GM12875 (cell line): ENCODE data around the gene IL1B.

ENCODE experiments used
- H3K4me3 ChIP-seq: one replicate; pipeline ENCODE4 v1.5.1; 2011; ENCODE audit warnings: low read depth, low read length, control low read depth
- CTCF ChIP-seq: IDR thresholded peaks from 2 replicates; pipeline ENCODE4 v1.5.1; 2011; ENCODE audit warnings: low read depth, mild to moderate bottlenecking, control low read depth, inconsistent platforms, low read length, moderate library complexity, borderline replicate concordance; ENCODE audit not compliant: insufficient read depth

Gene IL1B

DNA sequence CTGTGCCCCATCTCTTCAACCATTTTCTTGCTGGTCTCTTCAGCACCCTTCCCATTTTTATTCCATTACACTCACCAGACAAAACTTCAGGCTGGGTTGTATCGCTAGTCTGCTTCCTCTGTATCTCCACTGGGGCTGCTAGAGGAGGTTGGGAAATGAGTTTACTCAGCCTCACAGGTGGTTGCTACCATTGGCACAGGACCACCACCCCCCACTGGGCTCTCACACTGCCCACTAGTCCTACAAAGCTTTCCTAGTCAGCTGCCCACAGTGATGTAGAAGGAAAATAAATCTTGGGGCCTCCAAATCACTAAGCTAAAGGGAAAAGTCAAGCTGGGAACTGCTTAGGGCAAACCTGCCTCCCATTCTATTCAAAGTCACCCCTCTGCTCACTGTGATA is 12.3 kb upstream of the IL1B start:
- no peak for TF ChIP-seq CTCF
- H3K4me3 ChIP-seq = no peak overlapping the region

GRCh38 chr2:112846031-112846430 is 9.5 kb upstream of the IL1B start:
- no peak for TF ChIP-seq CTCF

GRCh38 chr2:112843836-112844235 is 7.3 kb upstream of the IL1B start:
- TF ChIP-seq CTCF = no peak
- H3K4me3 ChIP-seq = no peak overlapping the region

More at GRCh38 chr2:112846031-112846430, 9.5 kb upstream of the IL1B start:
- no peak overlapping the region for H3K4me3 ChIP-seq

DNA sequence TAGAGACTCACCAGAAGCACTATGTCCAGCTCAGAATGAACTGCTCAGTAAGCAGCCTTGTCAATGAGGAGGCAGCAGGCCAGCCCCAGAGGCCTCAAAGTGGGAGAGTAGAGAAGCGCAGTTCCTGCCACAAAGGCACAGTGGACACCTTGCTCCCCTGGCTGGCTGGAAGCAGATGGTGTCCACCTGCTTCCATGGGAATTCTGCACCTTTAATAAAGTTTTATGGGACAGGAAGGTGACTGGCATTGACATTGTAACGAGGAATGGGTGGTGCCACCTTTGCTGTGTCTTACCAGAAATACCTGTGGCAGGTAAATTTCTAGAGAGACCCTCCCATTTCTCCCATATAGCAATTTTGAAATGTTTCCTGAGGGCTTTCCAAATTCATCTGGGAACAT is 6.7 kb upstream of the IL1B start:
- no peak for TF ChIP-seq CTCF

DNA sequence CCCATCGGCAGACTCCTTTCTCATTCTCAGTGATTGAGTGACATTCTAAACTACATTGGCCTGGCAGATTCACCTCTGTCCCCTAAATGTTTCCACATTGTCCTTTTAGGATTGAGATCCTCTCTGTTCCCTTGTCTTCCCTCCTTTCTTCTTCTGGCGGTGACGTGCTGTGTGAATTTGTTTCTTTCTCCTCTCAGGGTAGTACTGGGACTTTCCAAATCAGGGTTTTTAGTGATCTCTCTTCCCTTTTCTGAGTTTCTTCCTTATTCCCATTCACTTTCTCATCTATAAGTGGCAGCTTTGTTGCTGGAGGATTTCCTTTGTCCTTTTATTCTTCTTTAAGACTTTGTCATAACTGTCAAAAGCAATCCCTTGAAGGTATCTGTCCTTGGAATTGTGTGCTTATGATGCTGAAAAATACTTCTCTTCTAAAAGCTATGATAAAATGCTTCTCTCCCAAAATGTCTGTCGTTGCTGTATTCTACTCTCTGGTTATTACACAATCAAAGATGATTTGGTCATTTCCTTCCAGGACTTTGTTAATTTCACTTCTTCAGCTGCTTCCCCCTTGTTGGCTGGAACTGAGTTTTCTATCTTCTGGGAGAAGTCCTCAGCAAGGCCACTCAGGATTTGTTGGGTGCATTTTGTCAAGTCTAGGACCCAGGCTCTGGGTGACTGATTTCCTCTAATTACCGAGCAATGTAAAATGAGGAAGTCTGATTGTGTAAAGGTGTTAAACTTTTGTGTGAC is 4.9 kb upstream of the IL1B start:
- no peak for TF ChIP-seq CTCF
- H3K4me3 ChIP-seq = no peak overlapping the region

More for the DNA sequence above, 6.7 kb upstream of the IL1B start:
- H3K4me3 ChIP-seq = no peak overlapping the region

DNA sequence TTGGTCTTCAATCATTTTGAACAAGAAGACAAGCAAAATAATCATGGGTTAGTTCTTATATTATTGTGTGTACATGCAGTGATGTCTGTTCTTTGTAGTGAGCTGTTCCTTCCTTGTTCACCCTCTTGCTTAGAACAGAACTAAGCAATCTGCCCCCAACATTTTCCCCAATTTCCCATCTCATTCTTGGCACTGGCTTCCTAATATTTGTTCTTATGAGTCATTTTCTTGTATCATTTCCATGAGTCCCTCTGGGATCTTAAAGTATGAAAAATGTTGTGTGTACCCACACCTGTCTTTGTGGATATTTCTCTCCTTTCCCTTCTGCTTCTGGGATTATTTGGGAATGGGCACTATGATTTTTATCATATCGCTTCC is 3.5 kb upstream of the IL1B start:
- no peak overlapping the region for H3K4me3 ChIP-seq
- no peak for TF ChIP-seq CTCF

DNA sequence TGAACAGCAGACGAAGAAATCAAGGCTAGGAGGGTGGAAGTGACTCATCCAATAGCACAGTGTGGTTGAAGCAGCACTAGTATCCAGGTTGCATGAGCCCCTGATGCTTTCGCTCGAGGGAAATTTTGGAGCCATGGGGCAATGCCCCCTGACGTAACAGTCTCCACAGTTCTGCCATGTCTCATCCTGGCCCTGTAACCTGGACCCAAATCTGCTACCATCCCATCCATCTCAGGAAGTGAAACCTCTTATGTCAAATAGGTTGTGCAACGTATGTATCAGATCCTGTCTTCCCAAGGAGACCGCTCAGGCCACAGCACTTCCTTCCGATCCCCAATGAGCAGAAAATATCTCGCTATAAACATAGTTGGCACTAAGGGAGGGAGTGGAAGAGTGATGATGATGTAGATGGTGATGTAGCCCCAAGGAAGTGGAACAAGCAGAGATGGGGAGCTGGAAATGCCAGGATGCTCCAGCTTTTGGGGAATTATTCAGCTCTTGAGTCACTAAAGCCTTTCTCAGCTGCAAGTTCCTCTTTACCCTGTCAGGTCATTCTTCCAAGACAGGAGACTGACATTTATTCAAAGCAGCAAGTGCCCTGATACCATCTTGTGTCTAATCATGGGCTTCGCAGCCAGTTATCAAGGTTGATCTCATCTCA is 3.0 kb upstream of the IL1B start:
- no peak for TF ChIP-seq CTCF
- no peak overlapping the region for H3K4me3 ChIP-seq
